Stimulated activated CD8-positive, alpha-beta memory T cell treated with anti-CD3 and anti-CD28 coated beads, Interleukin-15, amount 100 ng/mL, for 1 hour (primary cell): ENCODE data around the gene PEF1.

Source experiments
- DNase-seq: peaks from one replicate; pipeline ENCODE4 v3.0.0-alpha.2; 2020; ENCODE audit warnings: low read depth

PEF1 gene

GRCh38 chr1:31644560-31645273 is at the start of gene PEF1:
Gene PEF1, minus strand, starts transcription at chr1:31644876. Its CDS starts 12 bp downstream, at chr1:31644864.
- peak; percentile 99 for DNase-seq

- DNase-seq: no peak
Measured at GRCh38 chr1:31693231-31693630, 48.6 kb upstream of the PEF1 start.

GRCh38 chr1:31691951-31692350 is 47.3 kb upstream of the PEF1 start:
- DNase-seq: no peak

GRCh38 chr1:31691446-31691845 is 46.8 kb upstream of the PEF1 start:
- no peak for DNase-seq

GRCh38 chr1:31690921-31691320 is 46.2 kb upstream of the PEF1 start:
- DNase-seq: no peak

- DNase-seq: no peak
Measured at GRCh38 chr1:31689854-31690253, 45.2 kb upstream of the PEF1 start.

GRCh38 chr1:31689379-31689778 is 44.7 kb upstream of the PEF1 start:
- DNase-seq: no peak

- DNase-seq: no peak
Measured at GRCh38 chr1:31688233-31688918, 43.7 kb upstream of the PEF1 start.

GRCh38 chr1:31687601-31688000 is 42.9 kb upstream of the PEF1 start:
- DNase-seq: no peak

GRCh38 chr1:31685795-31686194 is 41.1 kb upstream of the PEF1 start:
- no peak for DNase-seq

GRCh38 chr1:31683997-31684396 is 39.3 kb upstream of the PEF1 start:
- no peak for DNase-seq

GRCh38 chr1:31681415-31681814 is 36.7 kb upstream of the PEF1 start:
- no peak for DNase-seq

- no peak for DNase-seq
Measured at GRCh38 chr1:31679676-31680230, 35.1 kb upstream of the PEF1 start.

- DNase-seq: no peak
Measured at GRCh38 chr1:31679091-31679490, 34.4 kb upstream of the PEF1 start.

- DNase-seq: no peak
Measured at GRCh38 chr1:31678681-31679080, 34.0 kb upstream of the PEF1 start.

GRCh38 chr1:31677949-31678348 is 33.3 kb upstream of the PEF1 start:
- DNase-seq: no peak

GRCh38 chr1:31677401-31677800 is 32.7 kb upstream of the PEF1 start:
- no peak for DNase-seq

- no peak for DNase-seq
Measured at GRCh38 chr1:31675756-31676155, 31.1 kb upstream of the PEF1 start.

- DNase-seq: no peak
Measured at GRCh38 chr1:31675161-31675560, 30.5 kb upstream of the PEF1 start.

GRCh38 chr1:31674626-31675025 is 29.9 kb upstream of the PEF1 start:
- no peak for DNase-seq

- DNase-seq: no peak
Measured at GRCh38 chr1:31673433-31673832, 28.8 kb upstream of the PEF1 start.

GRCh38 chr1:31672986-31673385 is 28.3 kb upstream of the PEF1 start:
- DNase-seq: no peak

GRCh38 chr1:31671561-31672201 is 27.0 kb upstream of the PEF1 start:
- DNase-seq: no peak
